K562 treated with DMSO at 1 percent for 48 hours (cell line): ENCODE results near the gene SLC25A19. TPM values are rescaled to one million over a fixed set of nuclear protein-coding genes. Genes with fewer than 3 reads are reported as not detected.

ENCODE experiments used
- total RNA-seq: library from RNA; unstranded; fragments of 300-600 nt; gene quantifications from 2 replicates; pipeline ENCODE4 v1.2.3, GENCODE V29; 2022; ENCODE audit warnings: low replicate concordance; ENCODE audit errors: extremely low read depth

Gene SLC25A19
- not detected in 2 replicates for total RNA-seq

GRCh38 chr17:75289115-75289831, at the start of gene SLC25A19:
Gene SLC25A19, minus strand, starts transcription at chr17:75289433. Its CDS starts 2,669 bp downstream, at chr17:75286764.

GRCh38 chr17:75270966-75271232, 18.3 kb downstream of the SLC25A19 start, which contains the start of gene MIF4GD:
Gene MIF4GD, minus strand, starts transcription at chr17:75271231. Its CDS starts 1,036 bp downstream, at chr17:75270195.

GRCh38 chr17:75261336-75262111, 27.7 kb downstream of the SLC25A19 start, which contains the start of the genes GGA3 and MRPS7:
Gene GGA3, minus strand, starts transcription at chr17:75261606. Its CDS starts 19 bp downstream, at chr17:75261587.
Gene MRPS7, plus strand, starts transcription at chr17:75261879. Its CDS starts 22 bp downstream, at chr17:75261901.

Other genes starting within 250 kb of the SLC25A19 start
- gene ATP5PD, start 242.5 kb downstream of the SLC25A19 start, total RNA-seq = not detected in 2 replicates
- not detected in 2 replicates for gene KCTD2, start 242.2 kb downstream of the SLC25A19 start, total RNA-seq
- gene SLC16A5, start 201.5 kb downstream of the SLC25A19 start, total RNA-seq = not detected in 2 replicates
- gene ARMC7, start 179.5 kb downstream of the SLC25A19 start, total RNA-seq = not detected in 2 replicates
- not detected in 2 replicates for gene NT5C, start 157.7 kb downstream of the SLC25A19 start, total RNA-seq
- not detected in 2 replicates for gene JPT1, start 134.9 kb downstream of the SLC25A19 start, total RNA-seq
- not detected in 2 replicates for gene SUMO2, start 106.5 kb downstream of the SLC25A19 start, total RNA-seq
- gene NUP85, start 83.8 kb downstream of the SLC25A19 start, total RNA-seq = 597 TPM in 1 of 2 replicates, not detected in the other
- not detected in 2 replicates for gene GGA3, start 27.8 kb downstream of the SLC25A19 start, total RNA-seq
- not detected in 2 replicates for gene MRPS7, start 27.6 kb downstream of the SLC25A19 start, total RNA-seq
- gene MIF4GD, start 18.2 kb downstream of the SLC25A19 start, total RNA-seq = not detected in 2 replicates
- gene GRB2, start 116.2 kb upstream of the SLC25A19 start, total RNA-seq = 308 TPM in 1 of 2 replicates, not detected in the other
- not detected in 2 replicates for gene TMEM94, start 167.2 kb upstream of the SLC25A19 start, total RNA-seq
- not detected in 2 replicates for gene CASKIN2, start 226.1 kb upstream of the SLC25A19 start, total RNA-seq
- gene TSEN54, start 227.1 kb upstream of the SLC25A19 start, total RNA-seq = not detected in 2 replicates
- gene LLGL2, start 236.3 kb upstream of the SLC25A19 start, total RNA-seq = not detected in 2 replicates